ENCODE data around the gene NUBP1. TPM values are rescaled to one million over a fixed set of nuclear protein-coding genes. Genes with fewer than 3 reads are reported as not detected.

The NUBP1 gene
- total RNA-seq, 1 experiment from 2014 or later: 25.4 TPM

DNA sequence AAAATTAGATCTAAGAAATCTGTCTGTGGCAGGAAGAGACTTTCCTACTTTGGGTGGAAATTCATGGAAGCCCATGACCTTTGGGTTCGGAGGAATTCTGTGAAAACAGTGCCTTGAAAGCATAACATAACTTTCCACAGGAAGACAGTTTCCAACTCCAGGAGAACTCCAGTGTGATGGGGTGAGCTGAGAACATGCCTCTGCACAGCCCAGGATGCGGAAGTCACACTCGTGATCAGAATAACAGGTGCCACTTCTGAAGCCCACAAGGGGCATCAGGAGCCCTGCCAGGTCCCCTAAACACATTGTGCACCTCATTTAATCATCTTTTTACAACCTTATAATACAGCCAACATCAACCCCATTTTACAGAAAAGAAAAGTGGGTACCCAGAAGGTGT, 65.2 kb downstream of the NUBP1 start (continued):
- TF ChIP-seq ZNF138 (CRISPR knock-in tag; conservative IDR thresholded peaks at IDR 0.05): no peak
- TF ChIP-seq IRF2 (CRISPR knock-in tag; IDR thresholded peaks at IDR 0.05; ENCODE audit: borderline replicate concordance, low read depth): no peak
- TF ChIP-seq, protein P1, sequence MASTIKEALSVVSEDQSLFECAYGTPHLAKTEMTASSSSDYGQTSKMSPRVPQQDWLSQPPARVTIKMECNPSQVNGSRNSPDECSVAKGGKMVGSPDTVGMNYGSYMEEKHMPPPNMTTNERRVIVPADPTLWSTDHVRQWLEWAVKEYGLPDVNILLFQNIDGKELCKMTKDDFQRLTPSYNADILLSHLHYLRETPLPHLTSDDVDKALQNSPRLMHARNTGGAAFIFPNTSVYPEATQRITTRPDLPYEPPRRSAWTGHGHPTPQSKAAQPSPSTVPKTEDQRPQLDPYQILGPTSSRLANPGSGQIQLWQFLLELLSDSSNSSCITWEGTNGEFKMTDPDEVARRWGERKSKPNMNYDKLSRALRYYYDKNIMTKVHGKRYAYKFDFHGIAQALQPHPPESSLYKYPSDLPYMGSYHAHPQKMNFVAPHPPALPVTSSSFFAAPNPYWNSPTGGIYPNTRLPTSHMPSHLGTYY (CRISPR knock-in tag; IDR thresholded peaks at IDR 0.05): no peak
- TF ChIP-seq, protein P2, sequence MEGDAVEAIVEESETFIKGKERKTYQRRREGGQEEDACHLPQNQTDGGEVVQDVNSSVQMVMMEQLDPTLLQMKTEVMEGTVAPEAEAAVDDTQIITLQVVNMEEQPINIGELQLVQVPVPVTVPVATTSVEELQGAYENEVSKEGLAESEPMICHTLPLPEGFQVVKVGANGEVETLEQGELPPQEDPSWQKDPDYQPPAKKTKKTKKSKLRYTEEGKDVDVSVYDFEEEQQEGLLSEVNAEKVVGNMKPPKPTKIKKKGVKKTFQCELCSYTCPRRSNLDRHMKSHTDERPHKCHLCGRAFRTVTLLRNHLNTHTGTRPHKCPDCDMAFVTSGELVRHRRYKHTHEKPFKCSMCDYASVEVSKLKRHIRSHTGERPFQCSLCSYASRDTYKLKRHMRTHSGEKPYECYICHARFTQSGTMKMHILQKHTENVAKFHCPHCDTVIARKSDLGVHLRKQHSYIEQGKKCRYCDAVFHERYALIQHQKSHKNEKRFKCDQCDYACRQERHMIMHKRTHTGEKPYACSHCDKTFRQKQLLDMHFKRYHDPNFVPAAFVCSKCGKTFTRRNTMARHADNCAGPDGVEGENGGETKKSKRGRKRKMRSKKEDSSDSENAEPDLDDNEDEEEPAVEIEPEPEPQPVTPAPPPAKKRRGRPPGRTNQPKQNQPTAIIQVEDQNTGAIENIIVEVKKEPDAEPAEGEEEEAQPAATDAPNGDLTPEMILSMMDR (IDR thresholded peaks at IDR 0.05): no peak
- no peak for TF ChIP-seq NR2C2 (CRISPR knock-in tag; IDR thresholded peaks at IDR 0.05)
- TF ChIP-seq ETV6 (CRISPR knock-in tag; IDR thresholded peaks at IDR 0.05): no peak
- TF ChIP-seq TCF7 (CRISPR knock-in tag; IDR thresholded peaks at IDR 0.05; ENCODE audit: low read depth): no peak
- no peak for TF ChIP-seq ZBTB21 (CRISPR knock-in tag; IDR thresholded peaks at IDR 0.05; ENCODE audit: borderline replicate concordance)
- no peak for TF ChIP-seq SMAD3 (CRISPR knock-in tag; IDR thresholded peaks at IDR 0.05; ENCODE audit: borderline replicate concordance)

DNA sequence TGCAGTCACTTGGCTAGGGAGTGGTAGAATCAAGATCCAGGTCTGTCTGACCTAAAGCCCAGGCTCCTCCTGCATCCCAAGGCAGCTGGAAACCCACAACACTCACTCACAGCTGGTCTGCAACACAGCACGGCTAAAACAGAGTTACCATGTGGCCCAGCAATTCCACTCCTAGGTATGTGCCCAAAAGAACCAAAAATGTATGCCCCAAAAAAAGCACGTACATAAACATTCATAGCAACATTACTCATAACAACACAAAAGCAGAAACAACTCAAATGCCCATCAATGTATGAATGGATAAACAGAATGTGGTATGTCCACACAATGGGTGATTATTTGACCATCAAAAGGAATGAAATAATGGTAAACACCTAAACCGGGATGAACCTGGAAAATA, 66.1 kb downstream of the NUBP1 start:
- DNase-seq (ENCODE audit: low spot score) (no peak), ATAC-seq (no peak)
- Mint-ChIP-seq H3K36me3 (peaks cover 4% of the 10 kb centered on the region; the same call in 1 of the 2 replicates), H3K4me3 (no peak overlapping the region), H3K9me3 (peaks cover 5% of the 10 kb centered on the region), H3K27me3 (ENCODE audit: low read depth) (no peaks in the 10 kb centered on the region), H3K4me1 (no peaks in the 10 kb centered on the region), H3K27ac (no peak overlapping the region)
- POLR2A ChIA-PET: no interaction called here
- CTCF ChIA-PET: no interaction called here
- TF ChIP-seq, protein P3, sequence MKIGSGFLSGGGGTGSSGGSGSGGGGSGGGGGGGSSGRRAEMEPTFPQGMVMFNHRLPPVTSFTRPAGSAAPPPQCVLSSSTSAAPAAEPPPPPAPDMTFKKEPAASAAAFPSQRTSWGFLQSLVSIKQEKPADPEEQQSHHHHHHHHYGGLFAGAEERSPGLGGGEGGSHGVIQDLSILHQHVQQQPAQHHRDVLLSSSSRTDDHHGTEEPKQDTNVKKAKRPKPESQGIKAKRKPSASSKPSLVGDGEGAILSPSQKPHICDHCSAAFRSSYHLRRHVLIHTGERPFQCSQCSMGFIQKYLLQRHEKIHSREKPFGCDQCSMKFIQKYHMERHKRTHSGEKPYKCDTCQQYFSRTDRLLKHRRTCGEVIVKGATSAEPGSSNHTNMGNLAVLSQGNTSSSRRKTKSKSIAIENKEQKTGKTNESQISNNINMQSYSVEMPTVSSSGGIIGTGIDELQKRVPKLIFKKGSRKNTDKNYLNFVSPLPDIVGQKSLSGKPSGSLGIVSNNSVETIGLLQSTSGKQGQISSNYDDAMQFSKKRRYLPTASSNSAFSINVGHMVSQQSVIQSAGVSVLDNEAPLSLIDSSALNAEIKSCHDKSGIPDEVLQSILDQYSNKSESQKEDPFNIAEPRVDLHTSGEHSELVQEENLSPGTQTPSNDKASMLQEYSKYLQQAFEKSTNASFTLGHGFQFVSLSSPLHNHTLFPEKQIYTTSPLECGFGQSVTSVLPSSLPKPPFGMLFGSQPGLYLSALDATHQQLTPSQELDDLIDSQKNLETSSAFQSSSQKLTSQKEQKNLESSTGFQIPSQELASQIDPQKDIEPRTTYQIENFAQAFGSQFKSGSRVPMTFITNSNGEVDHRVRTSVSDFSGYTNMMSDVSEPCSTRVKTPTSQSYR (CRISPR knock-in tag; IDR thresholded peaks at IDR 0.05): no peak
- no peak for TF ChIP-seq IRF2 (CRISPR knock-in tag; IDR thresholded peaks at IDR 0.05; ENCODE audit: borderline replicate concordance, low read depth)
- no peak for TF ChIP-seq SP1 (CRISPR knock-in tag; conservative IDR thresholded peaks at IDR 0.05)
- TF ChIP-seq HMGA2 (CRISPR knock-in tag; IDR thresholded peaks at IDR 0.05): no peak
- TF ChIP-seq RORB (CRISPR knock-in tag; IDR thresholded peaks at IDR 0.05): no peak

DNA sequence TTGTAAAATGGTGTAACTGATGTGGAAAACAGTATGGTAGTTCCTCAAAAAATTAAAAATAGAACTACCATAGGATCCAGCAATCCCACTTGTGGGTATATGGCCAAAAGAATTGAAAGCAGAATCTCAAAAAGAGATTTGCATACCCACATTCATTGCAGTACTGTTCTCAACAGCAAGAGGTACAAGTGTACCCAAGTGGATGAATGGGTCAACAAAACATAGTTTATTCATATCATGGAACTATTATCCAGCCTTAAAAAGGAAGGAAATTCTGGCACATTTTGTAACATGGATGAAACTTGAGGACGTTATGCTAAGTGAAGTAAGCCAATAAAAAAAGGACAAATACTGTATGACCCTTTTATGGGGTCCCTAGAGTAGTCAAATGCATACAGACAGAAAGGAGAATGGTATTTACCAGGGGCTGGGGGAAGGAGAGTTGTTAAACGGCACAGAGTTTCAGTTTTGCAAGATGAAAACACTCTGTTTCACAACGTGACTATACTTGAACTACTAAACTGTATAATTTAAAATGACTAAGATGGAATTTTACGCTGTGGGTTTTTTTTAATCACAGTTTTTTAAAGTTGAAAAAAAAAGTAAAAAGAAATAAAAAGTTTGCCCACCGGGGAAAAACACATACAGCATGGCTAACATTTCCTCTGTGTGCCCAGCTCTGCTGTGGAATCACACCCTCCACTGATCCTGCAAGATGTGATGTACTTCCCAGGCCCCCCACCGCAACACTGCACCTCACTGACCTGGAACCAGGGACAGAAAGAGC, 68.9 kb downstream of the NUBP1 start:
- H3K4me1 Mint-ChIP-seq: no peaks in the 10 kb centered on the region
- H3K27ac Mint-ChIP-seq: no peak overlapping the region
- H3K36me3 Mint-ChIP-seq: peaks cover 4% of the 10 kb centered on the region; the same call in 1 of the 2 replicates
- ATAC-seq: no peak
- H3K27me3 Mint-ChIP-seq (ENCODE audit: low read depth): peaks cover 1% of the 10 kb centered on the region; the same call in 1 of the 2 replicates
- ChIA-PET CTCF (no interaction called here), POLR2A (no interaction called here)
- DNase-seq (ENCODE audit: low spot score): no peak
- H3K9me3 Mint-ChIP-seq: peaks cover 5% of the 10 kb centered on the region
- H3K4me3 Mint-ChIP-seq: no peak overlapping the region
- TF ChIP-seq GTF2I (CRISPR knock-in tag; conservative IDR thresholded peaks at IDR 0.05) (no peak), NFYB (CRISPR knock-in tag; conservative IDR thresholded peaks at IDR 0.05; ENCODE audit: low read depth) (no peak), NR2C2 (CRISPR knock-in tag; IDR thresholded peaks at IDR 0.05) (no peak)
- TF ChIP-seq, protein P4, sequence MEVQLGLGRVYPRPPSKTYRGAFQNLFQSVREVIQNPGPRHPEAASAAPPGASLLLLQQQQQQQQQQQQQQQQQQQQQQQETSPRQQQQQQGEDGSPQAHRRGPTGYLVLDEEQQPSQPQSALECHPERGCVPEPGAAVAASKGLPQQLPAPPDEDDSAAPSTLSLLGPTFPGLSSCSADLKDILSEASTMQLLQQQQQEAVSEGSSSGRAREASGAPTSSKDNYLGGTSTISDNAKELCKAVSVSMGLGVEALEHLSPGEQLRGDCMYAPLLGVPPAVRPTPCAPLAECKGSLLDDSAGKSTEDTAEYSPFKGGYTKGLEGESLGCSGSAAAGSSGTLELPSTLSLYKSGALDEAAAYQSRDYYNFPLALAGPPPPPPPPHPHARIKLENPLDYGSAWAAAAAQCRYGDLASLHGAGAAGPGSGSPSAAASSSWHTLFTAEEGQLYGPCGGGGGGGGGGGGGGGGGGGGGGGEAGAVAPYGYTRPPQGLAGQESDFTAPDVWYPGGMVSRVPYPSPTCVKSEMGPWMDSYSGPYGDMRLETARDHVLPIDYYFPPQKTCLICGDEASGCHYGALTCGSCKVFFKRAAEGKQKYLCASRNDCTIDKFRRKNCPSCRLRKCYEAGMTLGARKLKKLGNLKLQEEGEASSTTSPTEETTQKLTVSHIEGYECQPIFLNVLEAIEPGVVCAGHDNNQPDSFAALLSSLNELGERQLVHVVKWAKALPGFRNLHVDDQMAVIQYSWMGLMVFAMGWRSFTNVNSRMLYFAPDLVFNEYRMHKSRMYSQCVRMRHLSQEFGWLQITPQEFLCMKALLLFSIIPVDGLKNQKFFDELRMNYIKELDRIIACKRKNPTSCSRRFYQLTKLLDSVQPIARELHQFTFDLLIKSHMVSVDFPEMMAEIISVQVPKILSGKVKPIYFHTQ (CRISPR knock-in tag; IDR thresholded peaks at IDR 0.05): no peak
- TF ChIP-seq, protein P5, sequence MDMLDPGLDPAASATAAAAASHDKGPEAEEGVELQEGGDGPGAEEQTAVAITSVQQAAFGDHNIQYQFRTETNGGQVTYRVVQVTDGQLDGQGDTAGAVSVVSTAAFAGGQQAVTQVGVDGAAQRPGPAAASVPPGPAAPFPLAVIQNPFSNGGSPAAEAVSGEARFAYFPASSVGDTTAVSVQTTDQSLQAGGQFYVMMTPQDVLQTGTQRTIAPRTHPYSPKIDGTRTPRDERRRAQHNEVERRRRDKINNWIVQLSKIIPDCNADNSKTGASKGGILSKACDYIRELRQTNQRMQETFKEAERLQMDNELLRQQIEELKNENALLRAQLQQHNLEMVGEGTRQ (CRISPR knock-in tag; IDR thresholded peaks at IDR 0.05): no peak
- TF ChIP-seq, protein P6, sequence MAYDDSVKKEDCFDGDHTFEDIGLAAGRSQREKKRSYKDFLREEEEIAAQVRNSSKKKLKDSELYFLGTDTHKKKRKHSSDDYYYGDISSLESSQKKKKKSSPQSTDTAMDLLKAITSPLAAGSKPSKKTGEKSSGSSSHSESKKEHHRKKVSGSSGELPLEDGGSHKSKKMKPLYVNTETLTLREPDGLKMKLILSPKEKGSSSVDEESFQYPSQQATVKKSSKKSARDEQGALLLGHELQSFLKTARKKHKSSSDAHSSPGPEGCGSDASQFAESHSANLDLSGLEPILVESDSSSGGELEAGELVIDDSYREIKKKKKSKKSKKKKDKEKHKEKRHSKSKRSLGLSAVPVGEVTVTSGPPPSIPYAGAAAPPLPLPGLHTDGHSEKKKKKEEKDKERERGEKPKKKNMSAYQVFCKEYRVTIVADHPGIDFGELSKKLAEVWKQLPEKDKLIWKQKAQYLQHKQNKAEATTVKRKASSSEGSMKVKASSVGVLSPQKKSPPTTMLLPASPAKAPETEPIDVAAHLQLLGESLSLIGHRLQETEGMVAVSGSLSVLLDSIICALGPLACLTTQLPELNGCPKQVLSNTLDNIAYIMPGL (CRISPR knock-in tag; IDR thresholded peaks at IDR 0.05): no peak
- TF ChIP-seq, protein P7, sequence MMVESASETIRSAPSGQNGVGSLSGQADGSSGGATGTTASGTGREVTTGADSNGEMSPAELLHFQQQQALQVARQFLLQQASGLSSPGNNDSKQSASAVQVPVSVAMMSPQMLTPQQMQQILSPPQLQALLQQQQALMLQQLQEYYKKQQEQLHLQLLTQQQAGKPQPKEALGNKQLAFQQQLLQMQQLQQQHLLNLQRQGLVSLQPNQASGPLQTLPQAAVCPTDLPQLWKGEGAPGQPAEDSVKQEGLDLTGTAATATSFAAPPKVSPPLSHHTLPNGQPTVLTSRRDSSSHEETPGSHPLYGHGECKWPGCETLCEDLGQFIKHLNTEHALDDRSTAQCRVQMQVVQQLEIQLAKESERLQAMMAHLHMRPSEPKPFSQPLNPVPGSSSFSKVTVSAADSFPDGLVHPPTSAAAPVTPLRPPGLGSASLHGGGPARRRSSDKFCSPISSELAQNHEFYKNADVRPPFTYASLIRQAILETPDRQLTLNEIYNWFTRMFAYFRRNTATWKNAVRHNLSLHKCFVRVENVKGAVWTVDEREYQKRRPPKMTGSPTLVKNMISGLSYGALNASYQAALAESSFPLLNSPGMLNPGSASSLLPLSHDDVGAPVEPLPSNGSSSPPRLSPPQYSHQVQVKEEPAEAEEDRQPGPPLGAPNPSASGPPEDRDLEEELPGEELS (CRISPR knock-in tag; IDR thresholded peaks at IDR 0.05): no peak
